MM.1S (cell line): ENCODE measurements around the gene PRG3.
"Not testable (repeated sequence)": the region's sequence is repeated elsewhere in the genome, so short reads cannot be mapped to it uniquely, and the experiment has no call there.

Experiments
- DNase-seq: peaks from one replicate; pipeline ENCODE4 v3.0.0-alpha.2; 2015
- H2AFZ ChIP-seq: fragments of 300-600 bp; sonication (generic); 2 replicates; pipeline ENCODE4 v1.6.0; 2016; ENCODE audit warnings: antibody characterized with exemption, low read length
- H3F3A ChIP-seq: fragments of 300-600 bp; sonication (generic); 2 replicates; pipeline ENCODE4 v1.6.1; 2016; ENCODE audit warnings: mild to moderate bottlenecking, antibody characterized with exemption, low read length, moderate library complexity, mixed read lengths; ENCODE audit not compliant: insufficient read depth
- H3K27ac ChIP-seq: fragments of 300-600 bp; sonication (generic); 2 replicates; pipeline ENCODE4 v1.5.1; 2016; ENCODE audit warnings: mild to moderate bottlenecking, low read length
- H3K27me3 ChIP-seq: fragments of 300-600 bp; sonication (generic); replicated peaks from 2 replicates; pipeline ENCODE4 v1.6.0; 2016; ENCODE audit warnings: low read length; ENCODE audit not compliant: insufficient read depth
- H3K36me3 ChIP-seq: fragments of 300-600 bp; sonication (generic); replicated peaks from 2 replicates; pipeline ENCODE4 v1.6.1; 2016; ENCODE audit warnings: mild to moderate bottlenecking, low read length, mixed read lengths; ENCODE audit not compliant: insufficient read depth
- H3K4me1 ChIP-seq: fragments of 300-600 bp; sonication (generic); 2 replicates; pipeline ENCODE4 v1.6.1; 2016; ENCODE audit warnings: low read length, mixed read lengths
- H3K4me2 ChIP-seq: fragments of 300-600 bp; sonication (generic); 2 replicates; pipeline ENCODE4 v1.6.0; 2016; ENCODE audit warnings: low read depth, low read length
- H3K4me3 ChIP-seq: fragments of 300-600 bp; sonication (generic); 2 replicates; pipeline ENCODE4 v1.5.1; 2016; ENCODE audit warnings: low read length, mixed read lengths
- H3K79me2 ChIP-seq: fragments of 300-600 bp; sonication (generic); 2 replicates; pipeline ENCODE4 v1.6.1; 2016; ENCODE audit warnings: mixed run types, low read length, mixed read lengths
- H3K9ac ChIP-seq: fragments of 300-600 bp; sonication (generic); 2 replicates; pipeline ENCODE4 v1.6.1; 2016; ENCODE audit warnings: low read length, mixed read lengths
- H3K9me2 ChIP-seq: fragments of 300-600 bp; sonication (generic); replicated peaks from 2 replicates; pipeline ENCODE4 v1.6.1; 2016; ENCODE audit warnings: mild to moderate bottlenecking, low read length, mixed read lengths; ENCODE audit not compliant: insufficient read depth
- H3K9me3 ChIP-seq: fragments of 300-600 bp; sonication (generic); replicated peaks from 2 replicates; pipeline ENCODE4 v1.6.1; 2016; ENCODE audit warnings: mild to moderate bottlenecking, low read length, mixed read lengths; ENCODE audit not compliant: insufficient read depth
- H4K20me1 ChIP-seq: fragments of 300-600 bp; sonication (generic); 2 replicates; pipeline ENCODE4 v1.6.1; 2016; ENCODE audit warnings: mild to moderate bottlenecking, low read length, moderate library complexity, mixed read lengths; ENCODE audit not compliant: insufficient read depth
- EZH2 ChIP-seq: fragments of 300-600 bp; sonication (generic); optimal IDR thresholded peaks from 2 replicates; pipeline ENCODE3; 2017; ENCODE audit warnings: low read depth, mild to moderate bottlenecking, antibody characterized with exemption, low read length, mixed read lengths
- EZH2phosphoT487 ChIP-seq: fragments of 300-600 bp; sonication (generic); IDR thresholded peaks from 2 replicates; pipeline ENCODE4 v1.6.1; 2018; ENCODE audit warnings: antibody characterized with exemption, low read length
- TF ChIP-seq, protein P1 (sequence below): fragments of 300-600 bp; sonication (generic); IDR thresholded peaks from 2 replicates; pipeline ENCODE4 v1.5.1; 2016; ENCODE audit warnings: antibody characterized with exemption, low read length, mixed read lengths

PRG3 gene

DNA sequence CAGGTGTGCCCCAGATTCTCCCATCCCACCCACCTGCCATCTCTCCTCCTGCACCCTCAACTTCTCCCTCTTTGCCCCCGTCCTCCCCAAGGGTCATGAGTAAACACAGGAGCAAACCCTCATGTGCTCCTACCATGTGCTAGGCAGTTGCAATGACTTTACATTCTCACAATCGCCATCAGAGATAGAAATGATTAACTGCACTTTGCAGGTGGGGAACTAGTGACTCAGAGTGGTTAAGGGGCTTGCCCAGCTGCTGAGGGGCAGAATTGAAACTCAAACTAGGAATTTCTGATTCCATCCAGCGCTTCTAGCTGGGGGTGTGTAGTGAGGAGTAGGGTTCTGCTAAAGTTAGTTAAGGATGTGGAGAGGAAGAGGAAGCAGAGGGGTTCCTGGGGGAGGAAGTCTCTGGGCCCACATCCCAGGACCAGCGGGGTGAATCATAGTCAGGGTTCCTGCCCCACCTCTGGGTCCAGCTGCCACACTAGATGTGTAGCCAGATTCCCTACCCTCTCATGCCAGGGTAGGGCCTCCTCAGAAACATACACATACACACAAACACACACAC lies 25.5 kb upstream of the PRG3 start:
- Histone ChIP-seq H3K9me3 (no peaks in the 10 kb centered on the region), H3K4me2 (no peak overlapping the region), H3K4me3 (no peak overlapping the region), H3K79me2 (no peaks in the 10 kb centered on the region), H4K20me1 (no peaks in the 10 kb centered on the region), H3K4me1 (no peaks in the 10 kb centered on the region), H3K9me2 (no peaks in the 10 kb centered on the region), H2AFZ (no peak overlapping the region), H3K27ac (no peak overlapping the region), H3K27me3 (no peaks in the 10 kb centered on the region), H3K36me3 (no peaks in the 10 kb centered on the region), H3K9ac (no peak overlapping the region), H3F3A (no peaks in the 10 kb centered on the region)
- TF ChIP-seq EZH2phosphoT487 (no peak), EZH2 (no peak)
- TF ChIP-seq, protein P1, sequence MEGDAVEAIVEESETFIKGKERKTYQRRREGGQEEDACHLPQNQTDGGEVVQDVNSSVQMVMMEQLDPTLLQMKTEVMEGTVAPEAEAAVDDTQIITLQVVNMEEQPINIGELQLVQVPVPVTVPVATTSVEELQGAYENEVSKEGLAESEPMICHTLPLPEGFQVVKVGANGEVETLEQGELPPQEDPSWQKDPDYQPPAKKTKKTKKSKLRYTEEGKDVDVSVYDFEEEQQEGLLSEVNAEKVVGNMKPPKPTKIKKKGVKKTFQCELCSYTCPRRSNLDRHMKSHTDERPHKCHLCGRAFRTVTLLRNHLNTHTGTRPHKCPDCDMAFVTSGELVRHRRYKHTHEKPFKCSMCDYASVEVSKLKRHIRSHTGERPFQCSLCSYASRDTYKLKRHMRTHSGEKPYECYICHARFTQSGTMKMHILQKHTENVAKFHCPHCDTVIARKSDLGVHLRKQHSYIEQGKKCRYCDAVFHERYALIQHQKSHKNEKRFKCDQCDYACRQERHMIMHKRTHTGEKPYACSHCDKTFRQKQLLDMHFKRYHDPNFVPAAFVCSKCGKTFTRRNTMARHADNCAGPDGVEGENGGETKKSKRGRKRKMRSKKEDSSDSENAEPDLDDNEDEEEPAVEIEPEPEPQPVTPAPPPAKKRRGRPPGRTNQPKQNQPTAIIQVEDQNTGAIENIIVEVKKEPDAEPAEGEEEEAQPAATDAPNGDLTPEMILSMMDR, result no peak
- no peak for DNase-seq

DNA sequence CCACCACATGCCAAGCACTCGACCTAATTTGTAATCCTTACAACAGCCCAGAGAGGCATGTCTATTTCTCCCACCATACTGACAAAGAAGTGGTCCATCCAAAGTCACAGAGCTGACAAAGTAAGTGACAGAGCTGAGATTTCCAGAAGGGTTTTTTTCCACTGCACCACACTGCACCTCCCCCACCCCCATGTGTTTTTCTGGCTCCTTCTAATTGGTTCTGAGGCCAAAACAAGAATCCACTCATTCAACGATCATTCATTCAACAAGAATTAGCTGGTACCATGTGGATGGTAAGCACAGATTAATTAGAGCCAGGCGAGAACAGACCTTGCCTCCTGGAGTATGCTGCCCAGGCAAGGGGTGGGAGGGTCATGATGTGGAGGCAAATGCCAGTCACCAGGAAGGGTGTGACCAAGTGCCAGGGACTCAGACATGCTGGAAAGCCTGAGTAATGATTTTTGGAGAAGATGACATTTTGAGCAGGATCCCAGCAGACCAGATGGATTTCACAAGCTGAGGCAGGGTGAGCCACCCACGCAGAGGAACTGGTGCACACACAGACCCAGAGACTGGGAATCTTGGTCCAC lies 24.4 kb upstream of the PRG3 start:
- DNase-seq, result no peak
- Histone ChIP-seq H4K20me1 (no peaks in the 10 kb centered on the region), H3K9me2 (no peaks in the 10 kb centered on the region), H3K4me2 (no peak overlapping the region), H3K4me3 (no peak overlapping the region), H3K27ac (no peak overlapping the region), H3K79me2 (no peaks in the 10 kb centered on the region), H3K27me3 (no peaks in the 10 kb centered on the region), H3K9me3 (no peaks in the 10 kb centered on the region), H3K4me1 (no peaks in the 10 kb centered on the region), H3K36me3 (no peaks in the 10 kb centered on the region), H3K9ac (no peak overlapping the region), H3F3A (no peaks in the 10 kb centered on the region), H2AFZ (no peak overlapping the region)
- TF ChIP-seq EZH2phosphoT487, result no peak
- TF ChIP-seq, protein P1, result no peak
- TF ChIP-seq EZH2, result no peak

DNA sequence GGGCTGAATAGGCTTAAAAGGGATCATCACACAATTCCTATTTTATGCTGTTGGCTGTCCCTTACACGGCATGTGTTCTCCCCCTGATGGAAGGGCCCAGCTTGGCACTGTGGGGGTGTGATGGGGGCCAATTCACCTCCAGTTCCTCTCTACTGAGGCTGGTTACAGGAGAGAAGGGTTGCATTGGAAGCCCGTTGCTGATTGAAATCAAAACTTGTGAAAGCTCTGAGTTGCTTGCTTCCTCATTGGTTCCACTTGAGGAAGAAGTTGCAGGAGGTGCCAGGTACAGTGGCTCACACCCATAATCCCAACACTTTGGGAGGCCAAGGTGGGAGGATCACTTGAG lies 22.8 kb upstream of the PRG3 start:
- no peak overlapping the region for H3K4me2 ChIP-seq
- no peaks in the 10 kb centered on the region for H3F3A ChIP-seq
- H3K9ac ChIP-seq, result no peak overlapping the region
- no peak for DNase-seq
- no peaks in the 10 kb centered on the region for H3K27me3 ChIP-seq
- H3K9me3 ChIP-seq, result no peaks in the 10 kb centered on the region
- H3K79me2 ChIP-seq, result no peaks in the 10 kb centered on the region
- H2AFZ ChIP-seq, result no peak overlapping the region
- no peaks in the 10 kb centered on the region for H3K36me3 ChIP-seq
- TF ChIP-seq EZH2 (no peak), EZH2phosphoT487 (no peak)
- TF ChIP-seq, protein P1, result no peak
- H3K4me1 ChIP-seq, result no peaks in the 10 kb centered on the region
- no peaks in the 10 kb centered on the region for H3K9me2 ChIP-seq
- no peaks in the 10 kb centered on the region for H4K20me1 ChIP-seq
- H3K27ac ChIP-seq, result no peak overlapping the region
- H3K4me3 ChIP-seq, result no peak overlapping the region

DNA sequence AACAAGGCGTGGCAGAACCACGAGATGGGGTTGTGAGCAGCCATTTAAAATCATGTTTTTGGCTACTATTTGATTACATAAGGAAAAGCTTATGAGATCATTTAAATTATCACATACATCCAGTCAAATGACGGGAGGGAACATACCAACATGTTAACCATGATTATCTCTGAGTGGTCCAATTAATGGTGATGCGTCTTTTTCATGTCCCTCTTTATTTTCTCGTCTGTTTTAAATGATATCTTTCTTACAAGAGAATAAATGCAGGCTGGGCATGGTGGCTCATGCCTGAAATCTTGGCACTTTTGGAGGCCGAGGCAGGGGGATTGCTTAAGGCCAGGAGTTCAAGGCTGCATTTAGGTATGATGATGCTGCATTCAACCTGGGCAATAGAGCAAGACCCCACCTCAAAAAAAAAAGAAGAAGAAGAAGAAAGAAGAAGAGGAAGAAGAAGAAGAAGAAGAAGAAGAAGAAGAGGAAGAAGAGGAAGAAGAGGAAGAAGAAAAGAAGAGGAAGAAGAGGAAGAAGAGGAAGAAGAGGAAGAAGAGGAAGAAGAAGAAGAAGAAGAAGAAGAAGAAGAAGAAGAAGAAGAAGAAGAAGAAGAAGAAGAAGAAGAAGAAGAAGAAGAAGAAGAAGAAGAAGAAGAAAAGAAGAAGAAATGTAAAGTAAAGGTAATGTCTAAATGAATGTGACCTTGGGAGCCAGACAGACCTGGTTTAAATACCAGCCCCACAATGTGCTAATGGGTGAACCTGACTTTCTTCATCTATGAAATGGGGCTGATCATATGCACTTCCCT lies 22.3 kb upstream of the PRG3 start:
- H3K27ac ChIP-seq, H2AFZ ChIP-seq, H3K4me3 ChIP-seq, H3K9ac ChIP-seq, H3K4me1 ChIP-seq, H3F3A ChIP-seq, H3K27me3 ChIP-seq, H3K4me2 ChIP-seq, H4K20me1 ChIP-seq, H3K9me3 ChIP-seq, H3K36me3 ChIP-seq, DNase-seq, H3K79me2 ChIP-seq, H3K9me2 ChIP-seq: not testable (repeated sequence)
